Liver (tissue), 9 donors: ENCODE results near the gene MYOM3. TPM values are rescaled to one million over a fixed set of nuclear protein-coding genes. Genes with fewer than 3 reads are reported as not detected.

Experiments
- DNase-seq: peaks from one replicate; pipeline ENCODE4 v3.0.0-alpha.2; 2017; ENCODE audit warnings: low spot score
- H3K27ac ChIP-seq, 2 donors: one replicate each; pipeline ENCODE4 v1.7.0; 2013; ENCODE audit warnings: inconsistent platforms in 2 of 2, low read length in 2 of 2, control low read depth in 1 of 2, low read depth in 1 of 2, mild to moderate bottlenecking in 1 of 2
- H3K27me3 ChIP-seq, 4 donors: one replicate each; pipeline versions ENCODE4 v1.6.1 to v1.7.0; 2013; ENCODE audit warnings: low read length in 3 of 4, inconsistent platforms in 1 of 4, mild to moderate bottlenecking in 1 of 4, moderate library complexity in 1 of 4; ENCODE audit not compliant: control insufficient read depth in 4 of 4, insufficient read depth in 4 of 4
- H3K36me3 ChIP-seq, 4 donors: one replicate each; pipeline versions ENCODE4 v1.6.1 to v1.7.0; 2013; ENCODE audit warnings: low read length in 3 of 4, mild to moderate bottlenecking in 3 of 4, low read depth in 1 of 4, moderate library complexity in 1 of 4; ENCODE audit not compliant: control insufficient read depth in 4 of 4, insufficient read depth in 3 of 4
- H3K4me1 ChIP-seq, 4 donors: one replicate each; pipeline versions ENCODE4 v1.6.1 to v1.7.0; 2013; ENCODE audit warnings: low read length in 3 of 4, mild to moderate bottlenecking in 3 of 4, moderate library complexity in 1 of 4; ENCODE audit not compliant: control insufficient read depth in 4 of 4, insufficient read depth in 4 of 4
- H3K4me3 ChIP-seq, 3 donors: one replicate each; pipeline versions ENCODE4 v1.6.1 to v1.7.0; 2013; ENCODE audit warnings: low read length in 3 of 3, control low read depth in 1 of 3, low read depth in 1 of 3, mild to moderate bottlenecking in 1 of 3
- H3K9ac ChIP-seq, 2 donors: one replicate each; pipeline ENCODE4 v1.7.0; 2013; ENCODE audit warnings: low read length in 2 of 2, mild to moderate bottlenecking in 2 of 2, moderate library complexity in 2 of 2, control low read depth in 1 of 2, low read depth in 1 of 2
- H3K9me3 ChIP-seq, 4 donors: one replicate each; pipeline versions ENCODE4 v1.6.1 to v1.7.0; 2013; ENCODE audit warnings: low read length in 3 of 4; ENCODE audit not compliant: control insufficient read depth in 4 of 4
- CTCF ChIP-seq: fragments of 150-350 bp; IDR thresholded peaks from 2 replicates; pipeline ENCODE4 v1.5.1; 2017; ENCODE audit warnings: improper control_type of control experiment, low read depth, low read length; ENCODE audit not compliant: missing input control
- EGR1 ChIP-seq, 2 donors: IDR thresholded peaks; 2 replicates each; pipeline ENCODE4 v1.6.1; 2016 to 2018; ENCODE audit warnings: antibody characterized with exemption in 2 of 2, low read depth in 2 of 2
- FOXA1 ChIP-seq: IDR thresholded peaks from 2 replicates; pipeline ENCODE4 v1.6.1; 2016; ENCODE audit warnings: antibody characterized with exemption
- GABPA ChIP-seq, 2 donors: IDR thresholded peaks in 1 of 2; conservative IDR thresholded peaks in 1 of 2; 2 replicates each; pipeline ENCODE4 v1.6.1; 2016; ENCODE audit warnings: antibody characterized with exemption in 2 of 2, mild to moderate bottlenecking in 1 of 2, moderate library complexity in 1 of 2
- HNF4A ChIP-seq, 2 donors: conservative IDR thresholded peaks; 2 replicates each; pipeline ENCODE4 v1.6.1; 2016; ENCODE audit warnings: antibody characterized with exemption in 2 of 2, mild to moderate bottlenecking in 2 of 2
- HNF4G ChIP-seq: IDR thresholded peaks from 2 replicates; pipeline ENCODE4 v1.6.1; 2016; ENCODE audit warnings: antibody characterized with exemption
- NR2F2 ChIP-seq: IDR thresholded peaks from 2 replicates; pipeline ENCODE4 v1.6.1; 2016; ENCODE audit warnings: antibody characterized with exemption
- RAD21 ChIP-seq, 2 donors: IDR thresholded peaks; 2 replicates each; pipeline ENCODE4 v1.6.1; 2016; ENCODE audit warnings: antibody characterized with exemption in 2 of 2, mild to moderate bottlenecking in 2 of 2
- REST ChIP-seq: IDR thresholded peaks from 2 replicates; pipeline ENCODE4 v1.6.1; 2016; ENCODE audit warnings: antibody characterized with exemption, mild to moderate bottlenecking
- RXRA ChIP-seq, 2 donors: IDR thresholded peaks; 2 replicates each; pipeline ENCODE4 v1.6.1; 2017 to 2018; ENCODE audit warnings: antibody characterized with exemption in 2 of 2, mild to moderate bottlenecking in 1 of 2
- SP1 ChIP-seq: IDR thresholded peaks from 2 replicates; pipeline ENCODE4 v1.6.1; 2018; ENCODE audit warnings: antibody characterized with exemption, mild to moderate bottlenecking
- TAF1 ChIP-seq: conservative IDR thresholded peaks from 2 replicates; pipeline ENCODE4 v1.6.1; 2016; ENCODE audit warnings: antibody characterized with exemption, mild to moderate bottlenecking
- ZBTB33 ChIP-seq: IDR thresholded peaks from 2 replicates; pipeline ENCODE4 v1.6.1; 2016; ENCODE audit warnings: antibody characterized with exemption
- WGBS: extraction: QIAGEN DNeasy Blood & Tissue Kit; methylation state at CpG from one replicate; pipeline ENCODE4 v1.1.7; 2013; 5-methylcytosine and 5-hydroxymethylcytosine counted together
- polyA plus RNA-seq, 2 donors: library from polyadenylated mRNA; stranded (reverse) in 1 of 2; unstranded in 1 of 2; fragments of 200-250 nt in 1 of 2; fragments of >200 nt in 1 of 2; fragmentation: Nextera tagmentation in 1 of 2; extraction: Ambion mirVana in 1 of 2; gene quantifications; one replicate each; pipeline versions ENCODE4 v1.2.1 to v1.2.3, GENCODE V29; 2013 to 2015
- total RNA-seq, 2 donors: library from RNA; depleted of rRNA; stranded (reverse); fragments of >200 nt; gene quantifications; one replicate each; pipeline ENCODE4 v1.2.3, GENCODE V29; 2014
- donor health status: healthy.
- donor health status: healthy.
- donor health status: healthy.
- donor health status: healthy.
- donor health status: healthy.

MYOM3 gene
- total and polyA plus RNA-seq, 4 donors, result 0.01 to 0.17 (median 0.05) TPM; not detected in 1

GRCh38 chr1:24081190-24081589 is 30.7 kb downstream of the MYOM3 start:
- Histone ChIP-seq H3K4me1 (peaks cover 0 to 11% (median 7%) of the 10 kb centered on the region in 4 donors), H3K27ac (no peak overlapping the region), H3K27me3 (no peaks in the 10 kb centered on the region), H3K36me3 (no peaks in the 10 kb centered on the region), H3K9me3 (no peaks in the 10 kb centered on the region), H3K4me3 (no peak overlapping the region), H3K9ac (no peak overlapping the region)
- no peak for DNase-seq
- TF ChIP-seq NR2F2 (no peak), HNF4G (peak; percentile 14), RXRA (IDR thresholded peaks at IDR 0.05) (peak; percentile 86 to 87), GABPA (IDR thresholded peaks at IDR 0.05 in 1 of 2, conservative IDR thresholded peaks at IDR 0.05 in 1 of 2) (no peak), RAD21 (IDR thresholded peaks at IDR 0.05) (peak in 1 of 2 donors; percentile 16), HNF4A (conservative IDR thresholded peaks at IDR 0.05) (peak; percentile 60 to 74), CTCF (no peak), TAF1 (no peak), REST (no peak), FOXA1 (no peak), SP1 (peak; percentile 46)
- WGBS, result 46% methylated on average over 6 of the region's 6 CpGs

- no peak for DNase-seq
- Histone ChIP-seq H3K4me3 (no peak overlapping the region), H3K27me3 (no peaks in the 10 kb centered on the region), H3K36me3 (no peaks in the 10 kb centered on the region), H3K9ac (no peak overlapping the region), H3K4me1 (peaks cover 0 to 11% (median 7%) of the 10 kb centered on the region in 4 donors), H3K9me3 (no peaks in the 10 kb centered on the region), H3K27ac (no peak overlapping the region)
- TF ChIP-seq RXRA (IDR thresholded peaks at IDR 0.05) (no peak), TAF1 (no peak), ZBTB33 (no peak), HNF4A (conservative IDR thresholded peaks at IDR 0.05) (no peak), SP1 (no peak), EGR1 (IDR thresholded peaks at IDR 0.05; ENCODE audit: low read depth in 2 of 2) (no peak)
- 60% methylated on average over 10 of the region's 10 CpGs for WGBS
Observed at GRCh38 chr1:24080131-24080530, 31.8 kb downstream of the MYOM3 start.
